ENCODE data around the gene MOGAT2. TPM values are rescaled to one million over a fixed set of nuclear protein-coding genes. Genes with fewer than 3 reads are reported as not detected.
"Not testable (repeated sequence)": the region's sequence is repeated elsewhere in the genome, so short reads cannot be mapped to it uniquely, and the experiment has no call there.

MOGAT2 gene
- total and polyA plus RNA-seq, 2 of the 13 experiments (the other 11 are each of a cell fraction or from before 2014, with no cell fraction given), result 27.2 to 27.8 TPM

DNA sequence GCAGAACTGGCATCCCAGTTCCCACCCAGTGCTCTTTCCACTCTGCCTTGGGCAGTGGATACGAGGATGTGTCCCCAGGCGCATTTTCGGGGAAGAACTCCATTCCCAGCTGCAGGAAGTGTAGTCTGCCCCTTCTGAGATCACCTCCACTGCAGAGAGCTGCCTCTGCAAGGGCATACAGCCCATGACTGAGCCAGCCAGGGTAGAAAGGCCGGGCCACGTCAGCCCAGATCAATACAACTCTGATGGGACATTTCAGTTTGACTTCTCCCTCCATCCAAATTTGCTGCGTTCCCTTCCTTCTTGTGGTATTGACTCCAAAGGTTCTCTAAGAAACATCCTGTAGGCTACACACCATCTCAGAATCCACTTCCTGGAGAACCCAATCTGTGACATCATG, 19.7 kb downstream of the MOGAT2 start (continued):
- TF ChIP-seq, protein P1, sequence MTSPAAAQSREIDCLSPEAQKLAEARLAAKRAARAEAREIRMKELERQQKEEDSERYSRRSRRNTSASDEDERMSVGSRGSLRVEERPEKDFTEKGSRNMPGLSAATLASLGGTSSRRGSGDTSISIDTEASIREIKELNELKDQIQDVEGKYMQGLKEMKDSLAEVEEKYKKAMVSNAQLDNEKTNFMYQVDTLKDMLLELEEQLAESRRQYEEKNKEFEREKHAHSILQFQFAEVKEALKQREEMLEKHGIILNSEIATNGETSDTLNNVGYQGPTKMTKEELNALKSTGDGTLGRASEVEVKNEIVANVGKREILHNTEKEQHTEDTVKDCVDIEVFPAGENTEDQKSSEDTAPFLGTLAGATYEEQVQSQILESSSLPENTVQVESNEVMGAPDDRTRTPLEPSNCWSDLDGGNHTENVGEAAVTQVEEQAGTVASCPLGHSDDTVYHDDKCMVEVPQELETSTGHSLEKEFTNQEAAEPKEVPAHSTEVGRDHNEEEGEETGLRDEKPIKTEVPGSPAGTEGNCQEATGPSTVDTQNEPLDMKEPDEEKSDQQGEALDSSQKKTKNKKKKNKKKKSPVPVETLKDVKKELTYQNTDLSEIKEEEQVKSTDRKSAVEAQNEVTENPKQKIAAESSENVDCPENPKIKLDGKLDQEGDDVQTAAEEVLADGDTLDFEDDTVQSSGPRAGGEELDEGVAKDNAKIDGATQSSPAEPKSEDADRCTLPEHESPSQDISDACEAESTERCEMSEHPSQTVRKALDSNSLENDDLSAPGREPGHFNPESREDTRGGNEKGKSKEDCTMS (CRISPR knock-in tag; conservative IDR thresholded peaks at IDR 0.05), result no peak
- TF ChIP-seq, protein P2, sequence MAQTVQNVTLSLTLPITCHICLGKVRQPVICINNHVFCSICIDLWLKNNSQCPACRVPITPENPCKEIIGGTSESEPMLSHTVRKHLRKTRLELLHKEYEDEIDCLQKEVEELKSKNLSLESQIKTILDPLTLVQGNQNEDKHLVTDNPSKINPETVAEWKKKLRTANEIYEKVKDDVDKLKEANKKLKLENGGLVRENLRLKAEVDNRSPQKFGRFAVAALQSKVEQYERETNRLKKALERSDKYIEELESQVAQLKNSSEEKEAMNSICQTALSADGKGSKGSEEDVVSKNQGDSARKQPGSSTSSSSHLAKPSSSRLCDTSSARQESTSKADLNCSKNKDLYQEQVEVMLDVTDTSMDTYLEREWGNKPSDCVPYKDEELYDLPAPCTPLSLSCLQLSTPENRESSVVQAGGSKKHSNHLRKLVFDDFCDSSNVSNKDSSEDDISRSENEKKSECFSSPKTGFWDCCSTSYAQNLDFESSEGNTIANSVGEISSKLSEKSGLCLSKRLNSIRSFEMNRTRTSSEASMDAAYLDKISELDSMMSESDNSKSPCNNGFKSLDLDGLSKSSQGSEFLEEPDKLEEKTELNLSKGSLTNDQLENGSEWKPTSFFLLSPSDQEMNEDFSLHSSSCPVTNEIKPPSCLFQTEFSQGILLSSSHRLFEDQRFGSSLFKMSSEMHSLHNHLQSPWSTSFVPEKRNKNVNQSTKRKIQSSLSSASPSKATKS (CRISPR knock-in tag; IDR thresholded peaks at IDR 0.05), result no peak
- no peak for TF ChIP-seq KMT2A (CRISPR knock-in tag; IDR thresholded peaks at IDR 0.05)
- TF ChIP-seq ZNF10 (CRISPR knock-in tag; IDR thresholded peaks at IDR 0.05; ENCODE audit: borderline replicate concordance, low read depth), result no peak

DNA sequence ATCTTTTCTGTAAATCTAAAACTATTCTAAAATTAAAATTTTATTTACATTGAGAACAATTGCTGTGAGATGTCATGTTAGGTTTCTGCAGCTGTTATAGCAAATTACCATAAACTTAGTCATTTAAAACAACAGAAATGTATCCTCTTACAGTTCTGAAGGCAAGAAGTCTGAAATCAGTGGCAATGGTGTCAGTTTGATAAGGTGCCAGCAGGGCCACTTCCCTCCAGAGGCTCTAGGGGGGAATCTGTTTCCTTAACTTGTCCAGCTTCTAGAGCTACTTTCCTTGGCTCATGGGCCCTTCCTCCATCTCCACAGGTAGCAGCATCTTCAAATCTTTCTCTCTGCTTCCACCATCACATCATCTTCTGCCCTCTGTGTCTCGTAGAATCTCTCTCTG, 23.0 kb downstream of the MOGAT2 start:
- ATAC-seq (no peak), DNase-seq (ENCODE audit: low spot score) (no peak), FAIRE-seq (no peak)
- ChIA-PET CTCF (ENCODE audit: low intra/inter-chr PET ratio, low total read pairs) (no interaction called here), POLR2A (no interaction called here)
- H3K79me2 ChIP-seq (ENCODE audit: insufficient read depth, low read length), result no peaks in the 10 kb centered on the region
- BruUV-seq (replicated peaks), result no TSS peak
- H3K27ac ChIP-seq (ENCODE audit: extremely low read length, insufficient read depth, low read length), result no peak overlapping the region
- no peaks in the 10 kb centered on the region for H3K36me3 ChIP-seq (replicated peaks in 1 of 2; ENCODE audit: control insufficient read depth in 1 of 2, insufficient read depth in 2 of 2, low read length in 2 of 2)
- no peaks in the 10 kb centered on the region for H3K27me3 ChIP-seq (ENCODE audit: control insufficient read depth in 1 of 2, insufficient read depth in 2 of 2, low read length in 2 of 2)
- 59% methylated on average over 1 of the region's 1 CpG for WGBS (ENCODE audit: low lambda C conversion rate)
- intact Hi-C loops (cut with micrococcal nuclease; ENCODE audit: unreplicated experiment), result no loop called here
- peaks cover 43% of the 10 kb centered on the region for H3K4me1 ChIP-seq (ENCODE audit: insufficient read depth, low read length)
- no peak overlapping the region for H3K9ac ChIP-seq (ENCODE audit: insufficient read depth, low read depth, low read length)
- H2AFZ ChIP-seq (ENCODE audit: low read length), result no peak overlapping the region
- no peak overlapping the region for H3K4me2 ChIP-seq (ENCODE audit: low read depth, low read length)
- no peaks in the 10 kb centered on the region for H4K20me1 ChIP-seq (ENCODE audit: insufficient read depth, low read length)
- TF ChIP-seq ZNF382 (CRISPR knock-in tag; IDR thresholded peaks at IDR 0.05; ENCODE audit: borderline replicate concordance) (no peak), ZNF430 (CRISPR knock-in tag; IDR thresholded peaks at IDR 0.05) (no peak), ZNF143 (CRISPR knock-in tag; IDR thresholded peaks at IDR 0.05) (no peak), GFI1 (CRISPR knock-in tag; IDR thresholded peaks at IDR 0.05; ENCODE audit: borderline replicate concordance) (no peak), ZSCAN31 (CRISPR knock-in tag; IDR thresholded peaks at IDR 0.05; ENCODE audit: low read depth) (no peak), NBN (conservative IDR thresholded peaks at IDR 0.05) (no peak), TEAD2 (CRISPR knock-in tag; IDR thresholded peaks at IDR 0.05) (no peak)
- TF ChIP-seq, protein P3, sequence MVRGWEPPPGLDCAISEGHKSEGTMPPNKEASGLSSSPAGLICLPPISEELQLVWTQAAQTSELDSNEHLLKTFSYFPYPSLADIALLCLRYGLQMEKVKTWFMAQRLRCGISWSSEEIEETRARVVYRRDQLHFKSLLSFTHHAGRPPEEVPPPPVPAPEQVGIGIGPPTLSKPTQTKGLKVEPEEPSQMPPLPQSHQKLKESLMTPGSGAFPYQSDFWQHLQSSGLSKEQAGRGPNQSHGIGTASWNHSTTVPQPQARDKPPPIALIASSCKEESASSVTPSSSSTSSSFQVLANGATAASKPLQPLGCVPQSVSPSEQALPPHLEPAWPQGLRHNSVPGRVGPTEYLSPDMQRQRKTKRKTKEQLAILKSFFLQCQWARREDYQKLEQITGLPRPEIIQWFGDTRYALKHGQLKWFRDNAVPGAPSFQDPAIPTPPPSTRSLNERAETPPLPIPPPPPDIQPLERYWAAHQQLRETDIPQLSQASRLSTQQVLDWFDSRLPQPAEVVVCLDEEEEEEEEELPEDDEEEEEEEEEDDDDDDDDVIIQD (CRISPR knock-in tag; IDR thresholded peaks at IDR 0.05; ENCODE audit: low read depth), result no peak
- in situ Hi-C loops (cut with HindIII; ENCODE audit: extremely low pct_ligation_motif_present, low pct_unique_long_range_greater_than_20kb), result no loop called here
- no peaks in the 10 kb centered on the region for H3K9me3 ChIP-seq (ENCODE audit: low read length)
- H3K4me3 ChIP-seq (replicated peaks in 1 of 3; ENCODE audit: insufficient read depth in 1 of 3, low read depth in 2 of 3, low read length in 3 of 3), result no peak overlapping the region

- BruUV-seq (replicated peaks); intact Hi-C loops (cut with micrococcal nuclease; ENCODE audit: unreplicated experiment); H4K20me1 ChIP-seq (ENCODE audit: insufficient read depth, low read length); H3K4me3 ChIP-seq (replicated peaks in 1 of 3; ENCODE audit: insufficient read depth in 1 of 3, low read depth in 2 of 3, low read length in 3 of 3); CTCF ChIA-PET (ENCODE audit: low intra/inter-chr PET ratio, low total read pairs); H2AFZ ChIP-seq (ENCODE audit: low read length); H3K27me3 ChIP-seq (ENCODE audit: control insufficient read depth in 1 of 2, insufficient read depth in 2 of 2, low read length in 2 of 2); in situ Hi-C loops (cut with HindIII; ENCODE audit: extremely low pct_ligation_motif_present, low pct_unique_long_range_greater_than_20kb); H3K9me3 ChIP-seq (ENCODE audit: low read length); H3K79me2 ChIP-seq (ENCODE audit: insufficient read depth, low read length); FAIRE-seq; H3K27ac ChIP-seq (ENCODE audit: extremely low read length, insufficient read depth, low read length); ATAC-seq; H3K9ac ChIP-seq (ENCODE audit: insufficient read depth, low read depth, low read length); H3K4me2 ChIP-seq (ENCODE audit: low read depth, low read length); DNase-seq (ENCODE audit: low spot score); H3K36me3 ChIP-seq (replicated peaks in 1 of 2; ENCODE audit: control insufficient read depth in 1 of 2, insufficient read depth in 2 of 2, low read length in 2 of 2): not testable (repeated sequence)
- WGBS (ENCODE audit: low lambda C conversion rate), result 83% methylated on average over 4 of the region's 4 CpGs
- POLR2A ChIA-PET, result interaction anchor here (1.2 to 1.9 kb wide), 2 partner anchors 21 to 40 kb away, joined by 3 to 6 read pairs; no protein-coding TSS in a partner anchor
- peaks cover 57% of the 10 kb centered on the region for H3K4me1 ChIP-seq (ENCODE audit: insufficient read depth, low read length)
Measured at GRCh38 chr11:75743159-75743558, 25.5 kb downstream of the MOGAT2 start.
